Type B pancreatic cell (in vitro differentiated cells): Measurements from ENCODE around the gene PBX4. TPM values are rescaled to one million over a fixed set of nuclear protein-coding genes. Genes with fewer than 3 reads are reported as not detected.
"Not testable (repeated sequence)": the region's sequence is repeated elsewhere in the genome, so short reads cannot be mapped to it uniquely, and the experiment has no call there.

Experiments
- DNase-seq: peaks from one replicate; pipeline ENCODE4 v3.0.0; 2021; ENCODE audit warnings: mixed read lengths; ENCODE audit not compliant: unreplicated experiment; ENCODE audit errors: extremely low spot score
- H3K27ac Mint-ChIP-seq: 2 replicates; pipeline ENCODE4 v1.8.0; 2021; ENCODE audit warnings: mild to moderate bottlenecking, mixed read lengths
- H3K27me3 Mint-ChIP-seq: 2 replicates; pipeline ENCODE4 v1.8.0; 2021; ENCODE audit warnings: mixed read lengths
- H3K36me3 Mint-ChIP-seq: 2 replicates; pipeline ENCODE4 v1.8.0; 2021; ENCODE audit warnings: mixed read lengths
- H3K4me1 Mint-ChIP-seq: one replicate; pipeline ENCODE4 v1.8.0; 2021; ENCODE audit warnings: mixed read lengths; ENCODE audit not compliant: unreplicated experiment
- H3K4me3 Mint-ChIP-seq: 2 replicates; pipeline ENCODE4 v1.8.0; 2021; ENCODE audit warnings: mild to moderate bottlenecking, mixed read lengths
- H3K9me3 Mint-ChIP-seq: 2 replicates; pipeline ENCODE4 v1.8.0; 2021; ENCODE audit warnings: mixed read lengths
- CTCF ChIP-seq: fragments of 200-600 bp; sonication (generic); conservative IDR thresholded peaks from 2 replicates; pipeline ENCODE4 v1.5.0; 2021; ENCODE audit warnings: antibody characterized with exemption, mild to moderate bottlenecking
- long read RNA-seq: library from polyadenylated mRNA; unstranded; transcript quantifications from one replicate; pipeline ENCODE4 v2.0.0, GENCODE V29; 2020
- total RNA-seq: library from RNA; stranded (reverse); gene quantifications from 2 replicates; pipeline ENCODE4 v1.2.1, GENCODE V29; 2021; ENCODE audit warnings: low replicate concordance

Gene PBX4
- total RNA-seq = 2.1 and 10.9 TPM in 2 replicates
- long read RNA-seq = 0 reads

- TF ChIP-seq CTCF = no peak
- peak; percentile 97 for DNase-seq
- Mint-ChIP-seq H3K27me3 (no peaks in the 10 kb centered on the region), H3K9me3 (no peaks in the 10 kb centered on the region), H3K36me3 (peaks cover 4% of the 10 kb centered on the region), H3K4me3 (peak within 1 kb of the TSS; percentile 91), H3K27ac (peak within 1 kb of the TSS; percentile 79), H3K4me1 (peaks cover 32% of the 10 kb centered on the region)
Observed at GRCh38 chr19:19618219-19619051, at the start of gene PBX4. Gene PBX4, minus strand, starts transcription at chr19:19618687. Its CDS starts 58 bp downstream, at chr19:19618629.

GRCh38 chr19:19665420-19665948 lies 47.0 kb upstream of the PBX4 start:
- DNase-seq, H3K36me3 Mint-ChIP-seq, H3K9me3 Mint-ChIP-seq, H3K27ac Mint-ChIP-seq, H3K27me3 Mint-ChIP-seq: not testable (repeated sequence)
- Mint-ChIP-seq H3K4me1 (peaks cover 30% of the 10 kb centered on the region), H3K4me3 (peak overlapping the region; percentile 11)

- peaks cover 23% of the 10 kb centered on the region for H3K4me1 Mint-ChIP-seq
- TF ChIP-seq CTCF = peak; percentile 39
- peaks cover under 1% of the 10 kb centered on the region for H3K36me3 Mint-ChIP-seq
- H3K27me3 Mint-ChIP-seq = no peaks in the 10 kb centered on the region
- H3K27ac Mint-ChIP-seq = peak within 1 kb of the TSS; percentile 96
- DNase-seq = peak; percentile 95
- peak within 1 kb of the TSS; percentile 97 for H3K4me3 Mint-ChIP-seq
- no peaks in the 10 kb centered on the region for H3K9me3 Mint-ChIP-seq
Observed at GRCh38 chr19:19663256-19664120, 45.0 kb upstream of the PBX4 start, which contains the start of gene ATP13A1. Gene ATP13A1, minus strand, starts transcription at chr19:19663676. Its CDS starts 10 bp downstream, at chr19:19663666.

GRCh38 chr19:19662871-19663255 lies 44.4 kb upstream of the PBX4 start:
- Mint-ChIP-seq H3K4me1 (peaks cover 18% of the 10 kb centered on the region), H3K27ac (peak overlapping the region; percentile 87), H3K9me3 (no peaks in the 10 kb centered on the region), H3K4me3 (peak overlapping the region; percentile 95), H3K36me3 (peaks cover 3% of the 10 kb centered on the region), H3K27me3 (no peaks in the 10 kb centered on the region)
- TF ChIP-seq CTCF = no peak
- no peak for DNase-seq

- Mint-ChIP-seq H3K4me3 (peak overlapping the region; percentile 95), H3K9me3 (no peaks in the 10 kb centered on the region), H3K36me3 (peaks cover 3% of the 10 kb centered on the region), H3K27me3 (no peaks in the 10 kb centered on the region), H3K27ac (peak overlapping the region; percentile 87), H3K4me1 (peaks cover 18% of the 10 kb centered on the region)
- TF ChIP-seq CTCF = no peak
- no peak for DNase-seq
Observed at GRCh38 chr19:19662344-19662743, 43.9 kb upstream of the PBX4 start.
